Measurements from ENCODE around the gene MAP2K6. TPM values are rescaled to one million over a fixed set of nuclear protein-coding genes. Genes with fewer than 3 reads are reported as not detected.

The MAP2K6 gene
- total and polyA plus RNA-seq, 3 donors from 2014 or later: 2.6 to 2.8 (median 2.7) TPM

DNA sequence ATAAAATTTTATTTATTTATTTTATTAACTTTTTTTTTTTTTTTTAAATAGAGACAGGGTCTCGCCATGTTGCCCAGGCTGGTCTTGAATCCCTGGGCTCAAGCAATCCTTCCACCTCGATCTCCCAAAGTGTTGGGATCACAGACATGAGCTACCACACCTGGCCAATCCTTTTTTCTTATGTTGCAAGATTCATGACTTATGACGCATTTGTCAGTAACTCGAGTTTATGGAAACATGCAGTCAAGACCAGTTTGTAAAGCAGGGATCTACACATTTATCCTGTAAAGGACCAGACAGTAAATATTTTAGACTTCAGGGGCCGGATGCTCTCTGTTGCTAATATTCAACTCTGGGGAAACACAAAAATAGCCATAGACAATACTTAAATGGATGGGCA is 9.4 kb upstream of the MAP2K6 start:
- Histone ChIP-seq H3K4me3 (no peak overlapping the region), H3K9me3 (no peaks in the 10 kb centered on the region), H3K27me3 (no peaks in the 10 kb centered on the region), H3K36me3 (ENCODE audit: low read depth, missing control alignments) (no peaks in the 10 kb centered on the region), H3K27ac (no peak overlapping the region), H3K4me1 (no peaks in the 10 kb centered on the region)
- DNase-seq: no peak
- intact Hi-C loops (cut with DNase I; ENCODE audit: low total_unique reads): no loop called here
- 96% methylated on average over 5 of the region's 5 CpGs for WGBS, 2 donors
- no peak for TF ChIP-seq POLR2A (IDR thresholded peaks at IDR 0.05)
- TF ChIP-seq, protein P1, sequence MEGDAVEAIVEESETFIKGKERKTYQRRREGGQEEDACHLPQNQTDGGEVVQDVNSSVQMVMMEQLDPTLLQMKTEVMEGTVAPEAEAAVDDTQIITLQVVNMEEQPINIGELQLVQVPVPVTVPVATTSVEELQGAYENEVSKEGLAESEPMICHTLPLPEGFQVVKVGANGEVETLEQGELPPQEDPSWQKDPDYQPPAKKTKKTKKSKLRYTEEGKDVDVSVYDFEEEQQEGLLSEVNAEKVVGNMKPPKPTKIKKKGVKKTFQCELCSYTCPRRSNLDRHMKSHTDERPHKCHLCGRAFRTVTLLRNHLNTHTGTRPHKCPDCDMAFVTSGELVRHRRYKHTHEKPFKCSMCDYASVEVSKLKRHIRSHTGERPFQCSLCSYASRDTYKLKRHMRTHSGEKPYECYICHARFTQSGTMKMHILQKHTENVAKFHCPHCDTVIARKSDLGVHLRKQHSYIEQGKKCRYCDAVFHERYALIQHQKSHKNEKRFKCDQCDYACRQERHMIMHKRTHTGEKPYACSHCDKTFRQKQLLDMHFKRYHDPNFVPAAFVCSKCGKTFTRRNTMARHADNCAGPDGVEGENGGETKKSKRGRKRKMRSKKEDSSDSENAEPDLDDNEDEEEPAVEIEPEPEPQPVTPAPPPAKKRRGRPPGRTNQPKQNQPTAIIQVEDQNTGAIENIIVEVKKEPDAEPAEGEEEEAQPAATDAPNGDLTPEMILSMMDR (IDR thresholded peaks at IDR 0.05): no peak

DNA sequence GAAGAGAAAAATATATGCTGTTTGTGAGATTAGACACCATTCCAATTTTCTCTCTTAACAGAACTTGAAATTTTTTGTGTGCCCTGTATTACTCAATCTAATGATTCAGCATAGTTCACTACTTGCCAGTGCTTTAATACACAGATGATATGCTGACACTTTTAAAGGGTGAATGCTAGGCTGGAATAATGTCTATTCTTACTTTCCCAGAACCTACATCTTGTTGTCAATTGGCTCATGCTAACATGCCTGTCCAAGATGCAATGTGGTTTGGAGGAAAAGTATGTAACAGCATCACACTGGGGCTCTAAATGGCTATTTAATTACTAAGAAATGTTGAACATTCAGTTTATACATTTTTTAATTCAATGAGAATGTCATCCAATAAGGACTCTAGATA is 7.6 kb upstream of the MAP2K6 start:
- H3K36me3 ChIP-seq (ENCODE audit: low read depth, missing control alignments): no peaks in the 10 kb centered on the region
- H3K9me3 ChIP-seq: no peaks in the 10 kb centered on the region
- DNase-seq: no peak

DNA sequence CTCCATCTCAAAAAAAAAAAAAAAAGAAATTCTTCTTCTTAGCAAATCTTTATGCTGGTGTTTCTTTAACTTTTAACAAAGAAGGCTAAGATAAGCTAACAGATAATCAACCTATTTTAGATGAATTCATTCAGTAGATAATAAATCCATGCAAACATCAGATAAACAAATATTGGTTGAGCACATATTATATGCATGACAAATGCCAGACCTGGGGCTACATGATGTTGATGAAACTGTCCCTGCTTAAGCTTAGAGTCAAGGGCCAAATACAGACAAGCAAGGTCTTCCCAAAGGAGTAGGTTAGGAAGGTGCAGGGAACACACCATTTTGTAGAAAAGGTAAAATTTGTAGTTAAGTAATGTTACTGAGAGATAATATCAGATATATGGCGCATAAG is 6.7 kb upstream of the MAP2K6 start:
- H3K27me3 ChIP-seq: no peaks in the 10 kb centered on the region
- H3K27ac ChIP-seq: no peak overlapping the region
- no peak overlapping the region for H3K4me3 ChIP-seq
- no peaks in the 10 kb centered on the region for H3K9me3 ChIP-seq
- no peak for TF ChIP-seq POLR2A (IDR thresholded peaks at IDR 0.05)
- TF ChIP-seq, protein P1 (IDR thresholded peaks at IDR 0.05): no peak
- no peak for DNase-seq
- intact Hi-C loops (cut with DNase I; ENCODE audit: low total_unique reads): no loop called here
- WGBS, 2 donors: 83 to 97% methylated on average over 1 of the region's 1 CpG
- no peaks in the 10 kb centered on the region for H3K36me3 ChIP-seq (ENCODE audit: low read depth, missing control alignments)
- no peaks in the 10 kb centered on the region for H3K4me1 ChIP-seq

More for the DNA sequence above, 7.6 kb upstream of the MAP2K6 start:
- no peaks in the 10 kb centered on the region for H3K27me3 ChIP-seq
- no peak for TF ChIP-seq POLR2A (IDR thresholded peaks at IDR 0.05)
- TF ChIP-seq, protein P1 (IDR thresholded peaks at IDR 0.05): no peak
- no peaks in the 10 kb centered on the region for H3K4me1 ChIP-seq
- H3K4me3 ChIP-seq: no peak overlapping the region
- no peak overlapping the region for H3K27ac ChIP-seq
- intact Hi-C loops (cut with DNase I; ENCODE audit: low total_unique reads): no loop called here

DNA sequence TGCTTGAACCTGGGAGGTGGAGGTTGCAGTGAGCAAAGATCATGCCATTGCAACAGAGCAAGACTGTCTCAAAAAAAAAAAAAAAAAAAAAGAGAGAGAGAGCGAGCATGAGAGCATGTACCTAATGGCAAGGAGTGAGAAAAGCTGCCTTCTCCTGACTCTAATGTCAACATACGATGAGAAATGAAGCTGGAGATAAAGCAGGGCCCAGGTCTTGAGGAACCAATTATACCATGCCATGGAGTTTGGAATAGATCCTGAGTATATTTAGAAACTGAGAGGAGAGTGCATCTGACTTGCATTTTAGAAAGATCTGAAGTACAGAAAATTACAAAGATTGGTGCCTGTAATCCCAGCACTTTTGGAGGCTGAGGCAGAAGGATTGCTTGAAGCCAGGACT is 3.8 kb upstream of the MAP2K6 start:
- no peak for TF ChIP-seq POLR2A (IDR thresholded peaks at IDR 0.05)
- TF ChIP-seq, protein P1 (IDR thresholded peaks at IDR 0.05): no peak
- Histone ChIP-seq H3K27ac (no peak overlapping the region), H3K36me3 (ENCODE audit: low read depth, missing control alignments) (no peaks in the 10 kb centered on the region), H3K4me3 (no peak overlapping the region), H3K27me3 (no peaks in the 10 kb centered on the region), H3K9me3 (no peaks in the 10 kb centered on the region), H3K4me1 (no peaks in the 10 kb centered on the region)
- DNase-seq: no peak
- intact Hi-C loops (cut with DNase I; ENCODE audit: low total_unique reads): no loop called here
- 97 to 100% methylated on average over 2 of the region's 2 CpGs for WGBS, 2 donors

DNA sequence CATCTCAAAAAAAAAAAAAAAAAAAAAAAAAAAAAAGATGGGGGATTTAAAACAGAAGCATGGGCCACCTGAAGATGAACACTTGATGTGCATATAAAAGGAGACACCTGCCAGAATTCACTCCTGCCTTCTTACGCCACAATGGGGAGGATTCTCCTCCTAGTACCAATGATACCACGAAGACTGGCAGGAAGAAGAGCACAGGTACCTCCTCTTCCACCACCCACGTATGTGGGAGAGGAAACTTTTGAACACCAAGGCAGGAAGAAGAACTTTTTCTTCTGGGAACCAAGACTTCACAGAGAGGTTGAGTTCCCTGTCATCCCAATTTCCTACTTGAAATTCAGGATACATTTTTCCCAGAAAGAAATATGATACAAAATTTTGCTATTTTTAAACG is 2.7 kb upstream of the MAP2K6 start:
- TF ChIP-seq, protein P1 (IDR thresholded peaks at IDR 0.05): no peak
- no peak for TF ChIP-seq POLR2A (IDR thresholded peaks at IDR 0.05)
- no peaks in the 10 kb centered on the region for H3K36me3 ChIP-seq (ENCODE audit: low read depth, missing control alignments)
- H3K27me3 ChIP-seq: no peaks in the 10 kb centered on the region
- no peaks in the 10 kb centered on the region for H3K9me3 ChIP-seq
- no peak overlapping the region for H3K27ac ChIP-seq
- intact Hi-C loops (cut with DNase I; ENCODE audit: low total_unique reads): no loop called here
- WGBS, 2 donors: 71 to 84% methylated on average over 4 of the region's 4 CpGs
- H3K4me3 ChIP-seq: no peak overlapping the region
- H3K4me1 ChIP-seq: no peaks in the 10 kb centered on the region
- DNase-seq: no peak
